ENCODE measurements around the gene CFAP90.
A peak's percentile ranks its signal among the peaks of the same experiment; 100 is the strongest.

Gene CFAP90

GRCh38 chr5:7815892-7816534, 34.9 kb downstream of the CFAP90 start:
- peak; percentile 53 to 54 for DNase-seq

- no peak for DNase-seq
Measured at GRCh38 chr5:7814816-7815215, 36.1 kb downstream of the CFAP90 start.

- DNase-seq = no peak
Measured at GRCh38 chr5:7813576-7813975, 37.4 kb downstream of the CFAP90 start.

- DNase-seq = no peak
Measured at GRCh38 chr5:7813007-7813406, 37.9 kb downstream of the CFAP90 start.

GRCh38 chr5:7811715-7812114, 39.2 kb downstream of the CFAP90 start:
- no peak for DNase-seq

- no peak for DNase-seq
Measured at GRCh38 chr5:7808998-7809397, 41.9 kb downstream of the CFAP90 start.

GRCh38 chr5:7805379-7805778, 45.6 kb downstream of the CFAP90 start:
- DNase-seq = no peak

GRCh38 chr5:7803937-7804336, 47.0 kb downstream of the CFAP90 start:
- no peak for DNase-seq

GRCh38 chr5:7802855-7803254, 48.1 kb downstream of the CFAP90 start:
- DNase-seq = peak in 1 of 2 donors; percentile 30

GRCh38 chr5:7801891-7802614, 48.9 kb downstream of the CFAP90 start:
- DNase-seq = no peak

- no peak for DNase-seq
Measured at GRCh38 chr5:7795306-7795705, 55.6 kb downstream of the CFAP90 start.

GRCh38 chr5:7794823-7795222, 56.1 kb downstream of the CFAP90 start:
- no peak for DNase-seq

- no peak for DNase-seq
Measured at GRCh38 chr5:7794311-7794710, 56.6 kb downstream of the CFAP90 start.

- DNase-seq = no peak
Measured at GRCh38 chr5:7793895-7794294, 57.0 kb downstream of the CFAP90 start.

GRCh38 chr5:7789567-7789966, 61.4 kb downstream of the CFAP90 start:
- no peak for DNase-seq

- DNase-seq = no peak
Measured at GRCh38 chr5:7787770-7788169, 63.2 kb downstream of the CFAP90 start.

GRCh38 chr5:7784683-7785380, 66.1 kb downstream of the CFAP90 start:
- no peak for DNase-seq

- no peak for DNase-seq
Measured at GRCh38 chr5:7781899-7782298, 69.0 kb downstream of the CFAP90 start.

Data from CD4-positive, alpha-beta T cell treated with Interferon alpha-2 for 1 hour (primary cell).